Forelimb muscle (tissue), 1 donor: ENCODE measurements around the gene KRT8. TPM values are rescaled to one million over a fixed set of nuclear protein-coding genes. Genes with fewer than 3 reads are reported as not detected.
A peak's percentile ranks its signal among the peaks of the same experiment; 100 is the strongest.

Source experiments
- DNase-seq: peaks from one replicate; pipeline ENCODE4 v3.0.0-alpha.2; 2013; ENCODE audit warnings: low read depth
- polyA plus RNA-seq: library from polyadenylated mRNA; unstranded; fragments of 120-200 nt; gene quantifications from one replicate; pipeline ENCODE4 v1.2.1, GENCODE V29; 2013; ENCODE audit not compliant: insufficient read length

Gene KRT8
- polyA plus RNA-seq, 1 donor, result 3.2 TPM

GRCh38 chr12:52925717-52926595 lies 21.1 kb upstream of the KRT8 start:
- DNase-seq, result no peak

DNA sequence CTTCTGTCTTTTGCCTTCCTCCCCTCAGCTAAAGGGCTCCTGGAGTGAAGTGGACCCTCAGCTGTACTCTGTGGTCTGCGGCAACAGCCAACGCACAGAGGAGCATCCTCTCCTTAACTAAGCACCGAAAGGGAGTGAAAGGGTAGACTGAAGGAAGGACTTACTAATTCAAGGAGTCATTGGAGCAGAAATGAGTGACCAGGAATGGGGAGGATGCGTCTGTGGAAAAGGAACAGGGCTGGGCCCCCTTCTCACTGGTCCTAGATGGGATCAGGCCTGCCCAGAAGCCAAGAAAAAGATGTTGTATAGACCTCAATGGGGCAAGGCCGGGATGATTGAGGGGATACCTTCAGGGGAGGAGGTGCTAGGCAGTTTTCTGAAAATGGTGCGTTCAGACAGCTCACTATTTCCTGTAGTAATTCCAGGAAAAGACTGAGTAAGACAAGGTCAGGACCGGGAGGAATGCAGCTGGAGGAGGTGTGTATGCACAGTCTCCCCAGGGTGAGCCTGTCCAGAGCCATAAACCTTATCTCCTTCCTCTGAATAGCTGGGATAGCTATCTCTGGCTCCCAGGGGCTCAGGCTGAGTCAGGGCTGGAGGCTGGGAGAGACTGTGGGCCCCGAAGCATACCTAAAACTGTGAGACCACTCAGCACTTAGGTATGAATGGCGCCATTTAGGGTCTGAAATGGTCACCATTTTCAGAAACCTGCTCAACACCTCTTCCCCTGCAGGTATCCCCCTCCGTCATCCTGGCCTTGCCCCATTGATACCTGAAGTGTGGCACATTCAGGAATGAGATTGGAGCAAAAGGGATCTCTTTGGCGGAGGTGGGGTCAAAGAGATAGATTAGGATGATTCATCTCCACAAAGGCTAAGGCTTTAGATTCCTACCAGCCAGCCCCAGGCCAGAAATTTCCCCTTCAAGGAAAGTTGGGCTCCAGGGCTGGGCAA lies 20.2 kb upstream of the KRT8 start:
- no peak for DNase-seq

DNA sequence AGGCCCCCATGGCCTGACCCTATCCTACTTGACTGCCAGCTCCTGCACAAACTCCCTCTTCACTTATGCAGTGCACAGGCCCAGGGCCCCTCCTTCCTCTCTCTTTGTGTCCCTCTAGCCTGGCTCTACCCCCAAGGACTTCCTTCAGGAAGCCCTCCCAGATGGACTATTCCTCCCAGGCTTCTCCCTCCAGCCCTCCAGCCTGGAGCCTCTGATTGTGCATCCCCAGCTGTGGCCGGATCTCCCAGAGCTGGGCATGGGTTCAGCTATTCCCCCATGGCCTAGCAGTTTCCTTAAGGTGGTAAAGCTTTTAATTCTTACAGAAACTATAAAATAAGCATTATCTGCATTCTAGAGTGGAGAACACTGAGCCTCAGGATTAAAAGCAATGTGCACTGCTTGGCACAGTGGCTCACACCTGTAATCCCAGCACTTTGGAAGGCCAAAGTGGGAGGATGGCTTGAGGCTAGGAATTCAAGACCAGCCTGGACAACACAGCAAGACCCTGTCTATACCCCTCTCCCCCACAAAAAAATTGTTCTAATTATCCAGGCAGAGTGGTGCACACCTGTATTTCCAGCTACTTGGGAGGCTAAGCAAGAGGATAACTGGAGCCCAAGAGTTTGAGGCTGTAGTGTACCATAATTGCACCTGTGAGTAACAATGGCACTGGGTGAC lies 16.8 kb upstream of the KRT8 start:
- no peak for DNase-seq

GRCh38 chr12:52920937-52921336 lies 16.1 kb upstream of the KRT8 start:
- no peak for DNase-seq

DNA sequence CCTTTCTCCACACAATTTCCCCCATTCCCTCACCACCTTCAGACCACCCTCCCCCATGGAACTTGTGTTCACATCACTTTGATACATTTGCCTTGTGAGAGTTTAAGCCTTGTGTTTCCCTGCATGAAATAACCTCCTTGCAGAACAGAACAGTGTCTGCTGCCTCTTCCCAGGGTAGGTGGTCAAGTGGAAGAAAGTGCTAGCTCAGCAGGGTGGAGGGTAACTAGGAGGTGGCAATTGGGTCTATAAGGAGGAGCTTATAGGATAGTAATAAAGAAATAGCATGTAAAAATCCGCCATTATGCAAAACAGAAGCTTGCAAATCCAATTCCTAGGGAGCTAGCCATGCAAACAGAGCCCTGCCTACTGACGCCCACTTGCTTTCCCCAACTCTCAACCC lies 13.9 kb upstream of the KRT8 start:
- DNase-seq, result no peak

- DNase-seq, result no peak
These were observed 13.5 kb upstream of the KRT8 start for GRCh38 chr12:52918351-52918750.

- no peak for DNase-seq
These were observed 12.9 kb upstream of the KRT8 start for GRCh38 chr12:52917800-52918199.

- no peak for DNase-seq
These were observed 11.3 kb upstream of the KRT8 start for GRCh38 chr12:52916216-52916615.

DNA sequence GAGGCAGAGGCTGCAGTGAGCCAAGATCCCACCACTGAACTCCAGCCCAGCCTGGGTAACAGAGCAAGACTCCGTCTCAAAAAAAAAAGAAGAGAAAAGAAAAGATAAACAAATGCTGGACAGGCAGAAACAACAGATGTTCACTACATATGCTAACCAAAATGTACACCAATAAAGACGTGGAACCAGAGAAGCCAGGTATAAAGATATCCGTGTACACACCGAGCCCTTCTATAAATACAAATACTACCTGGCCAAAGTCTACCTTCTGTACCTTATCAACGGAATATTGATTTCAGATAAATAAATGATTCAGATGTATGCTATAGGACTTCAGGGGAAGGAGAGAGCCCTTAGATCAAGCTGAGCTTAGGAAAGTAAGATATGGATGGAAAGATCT lies 10.8 kb upstream of the KRT8 start:
- no peak for DNase-seq

- DNase-seq, result no peak
These were observed 9.8 kb upstream of the KRT8 start for GRCh38 chr12:52914576-52915121.

DNA sequence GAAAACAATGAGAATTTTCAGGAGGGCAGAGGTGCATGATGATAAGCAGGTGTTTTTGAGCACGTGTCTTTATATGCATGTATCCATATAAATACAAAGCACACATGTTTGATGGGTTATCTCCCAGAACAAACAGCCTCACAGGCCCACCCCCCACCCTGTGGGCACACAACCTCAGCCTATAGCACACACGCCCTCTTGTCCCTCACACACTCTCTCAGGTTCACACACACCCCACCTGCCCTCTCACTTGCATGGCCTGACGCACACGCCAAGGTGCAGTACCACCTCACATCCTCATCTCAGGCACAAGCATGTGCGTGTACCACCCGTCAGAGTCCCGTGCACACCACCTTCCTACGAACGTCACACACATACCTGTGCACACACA lies 8.6 kb upstream of the KRT8 start:
- DNase-seq, result no peak

DNA sequence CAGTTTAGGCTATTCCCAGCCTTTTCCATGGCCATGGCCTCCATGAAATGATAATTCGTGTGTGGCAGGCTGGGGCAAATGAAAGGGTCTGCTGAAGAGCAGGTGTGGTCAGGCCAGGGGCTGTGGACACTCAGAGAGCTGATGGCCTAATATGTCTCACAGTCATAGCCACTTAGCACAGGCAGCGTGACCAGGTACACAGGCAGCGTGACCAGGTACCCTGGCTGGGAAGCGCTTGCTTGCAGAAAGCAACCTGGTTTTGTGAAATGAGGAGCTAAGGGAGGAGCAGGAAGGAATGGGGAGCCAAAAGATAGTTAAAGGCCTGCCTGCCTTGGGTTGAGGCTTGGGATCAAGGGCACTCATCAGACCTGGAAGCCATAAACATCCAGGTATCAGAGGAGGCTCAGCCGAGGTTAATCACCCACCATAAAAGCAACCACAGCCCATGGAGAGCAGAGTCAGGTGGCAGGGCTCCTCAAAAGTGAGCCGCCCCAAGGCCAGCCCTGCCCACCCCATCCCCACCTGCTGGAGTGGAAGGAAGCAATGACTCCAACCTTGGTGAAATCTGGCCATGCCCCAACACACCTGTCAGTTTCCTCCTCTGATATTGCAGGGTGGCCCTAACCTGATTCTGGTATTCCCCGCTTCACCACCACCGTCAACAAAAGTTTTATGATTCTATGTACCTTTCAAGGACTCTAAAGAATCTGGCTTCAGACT lies 8.0 kb upstream of the KRT8 start:
- DNase-seq, result no peak

GRCh38 chr12:52910248-52910883 lies 5.5 kb upstream of the KRT8 start:
- DNase-seq, result no peak

DNA sequence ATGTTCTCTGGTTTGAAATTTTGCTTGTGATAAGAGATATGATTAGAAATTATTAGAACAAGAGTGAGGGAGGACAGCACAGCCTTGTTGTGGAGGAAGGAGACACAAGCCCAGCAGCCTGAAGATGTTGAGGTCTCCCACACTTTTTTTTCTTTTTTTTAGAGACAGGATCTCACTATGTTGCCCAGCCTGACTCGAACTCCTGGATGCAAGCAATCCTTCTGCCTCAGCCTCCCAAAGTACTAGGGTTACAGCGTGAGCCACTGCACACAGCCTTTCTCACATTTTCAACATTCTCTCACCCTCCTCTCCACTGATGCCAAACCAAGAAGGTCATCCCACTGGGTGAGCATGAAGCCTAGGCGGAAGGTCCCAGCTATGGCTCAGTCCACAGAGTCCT lies 4.9 kb upstream of the KRT8 start:
- DNase-seq, result no peak

- no peak for DNase-seq
These were observed 4.5 kb upstream of the KRT8 start for GRCh38 chr12:52909331-52909730.

DNA sequence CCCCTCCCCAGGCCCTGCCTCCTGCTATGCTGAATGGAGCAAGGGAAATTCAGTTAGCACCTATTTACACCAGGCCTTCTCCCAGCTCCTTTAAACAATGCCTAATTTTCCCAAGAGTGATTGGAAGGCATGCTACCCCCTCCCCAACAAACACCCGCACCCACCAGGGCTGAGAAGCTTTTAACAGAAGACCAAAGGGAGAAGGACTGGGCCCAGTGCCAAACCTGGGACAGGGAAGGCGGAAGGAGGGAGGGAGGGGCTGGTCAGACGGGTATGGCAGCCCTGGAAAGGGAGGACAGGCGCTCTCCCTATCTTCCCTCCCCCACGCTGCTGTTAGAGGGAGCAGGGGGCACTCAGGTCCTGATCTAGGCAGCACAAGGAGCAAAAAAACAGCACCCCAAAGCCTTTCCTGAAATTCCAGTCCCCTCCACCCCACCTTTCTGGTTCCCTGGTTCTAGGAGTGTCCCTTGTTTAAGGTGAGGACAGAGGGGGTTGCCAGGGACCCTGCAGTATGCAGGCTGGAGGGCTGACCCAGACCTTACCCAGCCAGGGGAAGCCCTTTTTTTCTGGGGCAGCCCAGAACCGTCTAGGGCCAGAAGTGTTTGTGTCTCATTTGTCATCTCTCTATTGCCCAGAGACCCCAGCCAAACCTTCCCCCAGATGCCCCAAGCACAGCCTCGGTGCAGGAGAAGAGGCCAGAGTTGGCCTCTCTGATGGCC lies 2.4 kb upstream of the KRT8 start:
- DNase-seq, result no peak

DNA sequence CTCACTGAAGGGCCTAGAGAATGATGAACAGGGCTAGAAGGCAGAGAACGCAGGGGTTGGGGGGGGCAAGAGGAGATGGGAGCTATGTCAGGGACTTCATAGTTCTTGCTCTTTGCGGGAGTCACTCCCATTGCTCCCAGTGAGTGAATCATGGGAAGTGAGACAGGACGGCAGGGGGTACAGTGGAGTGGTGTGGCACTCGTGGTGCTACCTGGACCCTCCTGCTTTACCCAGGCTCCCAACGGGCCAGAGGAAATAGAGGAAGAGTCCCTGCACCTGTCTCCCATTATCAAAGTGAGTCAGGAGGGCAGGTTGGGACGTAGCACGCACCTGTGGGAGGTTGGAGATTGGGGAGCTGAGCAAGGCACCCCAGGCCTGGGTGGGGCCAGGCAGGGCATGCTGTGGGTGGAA lies 1.3 kb upstream of the KRT8 start:
- DNase-seq, result no peak

- no peak for DNase-seq
These were observed 894 bp downstream of the KRT8 start for GRCh38 chr12:52903855-52904508.

GRCh38 chr12:52903285-52903854 lies 1.5 kb downstream of the KRT8 start:
- peak; percentile 48 for DNase-seq
